ENCODE results near the gene PRDM8.

- TF ChIP-seq, protein P1, sequence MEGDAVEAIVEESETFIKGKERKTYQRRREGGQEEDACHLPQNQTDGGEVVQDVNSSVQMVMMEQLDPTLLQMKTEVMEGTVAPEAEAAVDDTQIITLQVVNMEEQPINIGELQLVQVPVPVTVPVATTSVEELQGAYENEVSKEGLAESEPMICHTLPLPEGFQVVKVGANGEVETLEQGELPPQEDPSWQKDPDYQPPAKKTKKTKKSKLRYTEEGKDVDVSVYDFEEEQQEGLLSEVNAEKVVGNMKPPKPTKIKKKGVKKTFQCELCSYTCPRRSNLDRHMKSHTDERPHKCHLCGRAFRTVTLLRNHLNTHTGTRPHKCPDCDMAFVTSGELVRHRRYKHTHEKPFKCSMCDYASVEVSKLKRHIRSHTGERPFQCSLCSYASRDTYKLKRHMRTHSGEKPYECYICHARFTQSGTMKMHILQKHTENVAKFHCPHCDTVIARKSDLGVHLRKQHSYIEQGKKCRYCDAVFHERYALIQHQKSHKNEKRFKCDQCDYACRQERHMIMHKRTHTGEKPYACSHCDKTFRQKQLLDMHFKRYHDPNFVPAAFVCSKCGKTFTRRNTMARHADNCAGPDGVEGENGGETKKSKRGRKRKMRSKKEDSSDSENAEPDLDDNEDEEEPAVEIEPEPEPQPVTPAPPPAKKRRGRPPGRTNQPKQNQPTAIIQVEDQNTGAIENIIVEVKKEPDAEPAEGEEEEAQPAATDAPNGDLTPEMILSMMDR (IDR thresholded peaks at IDR 0.05; ENCODE audit: control extremely low read depth in 1 of 3, insufficient read depth in 1 of 3, low read depth in 1 of 3, low read length in 3 of 3) = no peak
- TF ChIP-seq EZH2 (IDR thresholded peaks at IDR 0.05; ENCODE audit: low read depth, low read length, severe bottlenecking) (no peak), MAFK (IDR thresholded peaks at IDR 0.05; ENCODE audit: low read depth, low read length) (no peak), POLR2A (IDR thresholded peaks at IDR 0.05; ENCODE audit: control extremely low read depth in 1 of 2, low read depth in 2 of 2, low read length in 2 of 2) (no peak), POLR2AphosphoS5 (IDR thresholded peaks at IDR 0.05; ENCODE audit: low read depth, low read length) (no peak), USF2 (IDR thresholded peaks at IDR 0.05; ENCODE audit: low read length) (no peak), TAF1 (IDR thresholded peaks at IDR 0.05; ENCODE audit: low read depth, low read length) (no peak), SRF (IDR thresholded peaks at IDR 0.05; ENCODE audit: low read depth, low read length) (no peak), HDAC6 (IDR thresholded peaks at IDR 0.05; ENCODE audit: low read depth, low read length) (no peak), CHD2 (IDR thresholded peaks at IDR 0.05; ENCODE audit: low read length) (no peak), EP300 (IDR thresholded peaks at IDR 0.05; ENCODE audit: borderline replicate concordance in 1 of 2, low read depth in 2 of 2, low read length in 2 of 2) (no peak), CTBP2 (IDR thresholded peaks at IDR 0.05; ENCODE audit: borderline replicate concordance, insufficient read depth, insufficient read length, low read length) (no peak), NRF1 (IDR thresholded peaks at IDR 0.05; ENCODE audit: low read depth, low read length) (no peak)
Observed at GRCh38 chr4:80221161-80221560, 23.9 kb downstream of the PRDM8 start.

Measured in H1 (cell line).